HG02588 (cell line): ENCODE data around the gene KCNQ1.
"Not testable (repeated sequence)": the region's sequence is repeated elsewhere in the genome, so short reads cannot be mapped to it uniquely, and the experiment has no call there.

Experiments
- ATAC-seq: cut with Tn5 transposase; IDR thresholded peaks from one replicate; pipeline ENCODE4 v1.9.1; 2021; ENCODE audit warnings: mild to moderate bottlenecking, moderate library complexity; ENCODE audit not compliant: unreplicated experiment

Gene KCNQ1

GRCh38 chr11:2472428-2473186 lies 27.8 kb downstream of the KCNQ1 start:
- no peak for ATAC-seq

- ATAC-seq: no peak
These were observed 28.7 kb downstream of the KCNQ1 start for GRCh38 chr11:2473361-2474058.

GRCh38 chr11:2474059-2474901 lies 29.5 kb downstream of the KCNQ1 start:
- ATAC-seq: no peak

- ATAC-seq: no peak
These were observed 30.5 kb downstream of the KCNQ1 start for GRCh38 chr11:2475136-2475918.

- ATAC-seq: no peak
These were observed 32.4 kb downstream of the KCNQ1 start for GRCh38 chr11:2477254-2477653.

GRCh38 chr11:2477936-2478335 lies 33.1 kb downstream of the KCNQ1 start:
- no peak for ATAC-seq

- not testable (repeated sequence) for ATAC-seq
These were observed 35.5 kb downstream of the KCNQ1 start for GRCh38 chr11:2480067-2480873.

- no peak for ATAC-seq
These were observed 36.0 kb downstream of the KCNQ1 start for GRCh38 chr11:2480874-2481220.

- no peak for ATAC-seq
These were observed 36.4 kb downstream of the KCNQ1 start for GRCh38 chr11:2481253-2481652.

- no peak for ATAC-seq
These were observed 37.4 kb downstream of the KCNQ1 start for GRCh38 chr11:2482204-2482603.

- no peak for ATAC-seq
These were observed 37.9 kb downstream of the KCNQ1 start for GRCh38 chr11:2482745-2483144.

- no peak for ATAC-seq
These were observed 38.6 kb downstream of the KCNQ1 start for GRCh38 chr11:2483426-2483825.

GRCh38 chr11:2484576-2485125 lies 39.8 kb downstream of the KCNQ1 start:
- no peak for ATAC-seq

GRCh38 chr11:2488004-2488403 lies 43.2 kb downstream of the KCNQ1 start:
- ATAC-seq: no peak

- no peak for ATAC-seq
These were observed 44.3 kb downstream of the KCNQ1 start for GRCh38 chr11:2489083-2489482.

- ATAC-seq: not testable (repeated sequence)
These were observed 53.1 kb downstream of the KCNQ1 start for GRCh38 chr11:2497951-2498350.

GRCh38 chr11:2498750-2499149 lies 53.9 kb downstream of the KCNQ1 start:
- no peak for ATAC-seq

GRCh38 chr11:2507212-2507901 lies 62.5 kb downstream of the KCNQ1 start:
- no peak for ATAC-seq
